OCI-LY1 (cell line): ENCODE measurements around the gene IDH1.

Source experiments
- H2AFZ ChIP-seq: fragments of 200-600 bp; sonication (generic), shearing (Covaris generic); 2 replicates; pipeline ENCODE4 v1.6.0; 2014; ENCODE audit warnings: antibody characterized with exemption, mild to moderate bottlenecking, low read length
- H3F3A ChIP-seq: fragments of 200-600 bp; sonication (generic), shearing (Covaris generic); 2 replicates; pipeline ENCODE4 v1.6.0; 2014; ENCODE audit warnings: mild to moderate bottlenecking, antibody characterized with exemption, low read length, moderate library complexity; ENCODE audit not compliant: insufficient read depth
- H3K27ac ChIP-seq: fragments of 200-600 bp; sonication (generic); 2 replicates; pipeline ENCODE4 v1.5.1; 2014; ENCODE audit warnings: low read length, mixed run types, mild to moderate bottlenecking, low read depth; ENCODE audit not compliant: poor library complexity, severe bottlenecking
- H3K27me3 ChIP-seq: fragments of 200-600 bp; sonication (generic); 2 replicates; pipeline ENCODE4 v1.6.0; 2014; ENCODE audit warnings: antibody characterized with exemption, mild to moderate bottlenecking, low read length, moderate library complexity; ENCODE audit not compliant: insufficient read depth
- H3K36me3 ChIP-seq: fragments of 200-600 bp; sonication (generic); 2 replicates; pipeline ENCODE4 v1.6.1; 2014; ENCODE audit warnings: mild to moderate bottlenecking, antibody characterized with exemption, low read length, moderate library complexity, mixed read lengths; ENCODE audit not compliant: insufficient read depth
- H3K4me1 ChIP-seq: fragments of 200-600 bp; sonication (generic); 2 replicates; pipeline ENCODE4 v1.5.1; 2014; ENCODE audit warnings: mild to moderate bottlenecking, low read length, moderate library complexity; ENCODE audit not compliant: insufficient read depth, severe bottlenecking
- H3K4me2 ChIP-seq: fragments of 200-600 bp; sonication (generic), shearing (Covaris generic); 2 replicates; pipeline ENCODE4 v1.6.1; 2014; ENCODE audit warnings: low read length
- H3K4me3 ChIP-seq: fragments of 200-600 bp; sonication (generic); 2 replicates; pipeline ENCODE4 v1.5.1; 2014; ENCODE audit warnings: low read length, low read depth, mild to moderate bottlenecking, mixed read lengths; ENCODE audit not compliant: poor library complexity, severe bottlenecking
- H3K79me2 ChIP-seq: fragments of 200-600 bp; shearing (Covaris generic); 2 replicates; pipeline ENCODE4 v1.6.1; 2016; ENCODE audit warnings: mixed run types, low read length, mixed read lengths; ENCODE audit not compliant: insufficient read depth
- H3K9ac ChIP-seq: fragments of 200-600 bp; sonication (generic), shearing (Covaris generic); 2 replicates; pipeline ENCODE4 v1.6.1; 2014; ENCODE audit warnings: mild to moderate bottlenecking, low read length, mixed read lengths
- H3K9me2 ChIP-seq: fragments of 200-600 bp; sonication (generic), shearing (Covaris generic); 2 replicates; pipeline ENCODE4 v1.6.1; 2014; ENCODE audit warnings: low read depth, mild to moderate bottlenecking, low read length, mixed read lengths
- H3K9me3 ChIP-seq: fragments of 200-600 bp; shearing (Covaris generic); 2 replicates; pipeline ENCODE4 v1.6.1; 2014; ENCODE audit warnings: low read length, mixed read lengths
- H4K20me1 ChIP-seq: fragments of 200-600 bp; sonication (generic), shearing (Covaris generic); 2 replicates; pipeline ENCODE4 v1.6.0; 2016; ENCODE audit warnings: mild to moderate bottlenecking, low read length; ENCODE audit not compliant: insufficient read depth
- EZH2 ChIP-seq: fragments of 200-600 bp; sonication (generic), shearing (Covaris generic); IDR thresholded peaks from 2 replicates; pipeline ENCODE4 v1.8.0; 2017; ENCODE audit warnings: borderline replicate concordance, mixed run types, mild to moderate bottlenecking, antibody characterized with exemption, low read length, moderate library complexity, mixed read lengths
- TF ChIP-seq, protein P1 (sequence below): fragments of 200-600 bp; sonication (generic), shearing (Covaris generic); IDR thresholded peaks from 2 replicates; pipeline ENCODE4 v1.5.1; 2017; ENCODE audit warnings: mild to moderate bottlenecking, antibody characterized with exemption, low read length, moderate library complexity, mixed read lengths

The IDH1 gene

DNA sequence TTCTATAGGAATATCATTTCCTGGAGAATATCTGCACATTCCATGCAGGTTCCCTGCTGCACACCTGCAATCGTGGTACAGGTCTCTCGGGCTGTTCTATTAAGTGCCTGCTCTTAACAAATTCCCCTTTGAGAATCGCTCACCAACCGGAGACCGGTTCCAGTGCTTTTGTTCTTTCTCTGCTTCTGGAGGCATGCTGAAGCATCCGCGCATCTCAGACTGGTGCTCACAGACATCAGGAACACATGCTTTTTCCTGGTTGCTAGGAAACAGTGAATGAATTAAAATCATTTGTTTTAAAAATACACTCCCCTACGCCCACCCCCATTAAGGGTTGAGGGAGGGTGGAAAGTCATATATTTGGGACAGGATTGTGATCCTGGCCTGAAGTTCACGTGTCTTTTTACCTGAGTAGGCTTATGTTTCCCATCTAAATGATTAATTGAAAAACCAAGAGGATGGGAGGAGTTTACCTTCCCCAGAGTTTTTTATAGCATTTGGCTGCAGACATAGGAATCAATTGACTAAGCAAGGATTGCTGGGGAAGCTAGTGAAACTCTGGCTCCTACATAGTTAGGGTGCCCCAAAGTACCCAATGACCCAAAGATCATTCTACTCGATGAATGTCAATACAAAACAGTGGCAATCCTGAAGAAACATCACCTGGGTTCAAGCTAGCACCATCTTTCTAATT, 64.9 kb downstream of the IDH1 start, which contains the start of gene C2orf80:
C2orf80 (minus strand) TSS at position 221 of the 694 bp plus-strand sequence. CDS start 3,044 bp downstream, outside the sequence.
- Histone ChIP-seq H3K27me3 (no peaks in the 10 kb centered on the region), H3K4me2 (no peak within 1 kb of the TSS), H3K4me1 (no peaks in the 10 kb centered on the region), H4K20me1 (no peaks in the 10 kb centered on the region), H2AFZ (no peak within 1 kb of the TSS), H3K9ac (no peak within 1 kb of the TSS), H3K79me2 (no peaks in the 10 kb centered on the region), H3K27ac (no peak within 1 kb of the TSS), H3K36me3 (no peaks in the 10 kb centered on the region), H3K9me2 (no peaks in the 10 kb centered on the region), H3K4me3 (no peak within 1 kb of the TSS), H3K9me3 (no peaks in the 10 kb centered on the region), H3F3A (no peaks in the 10 kb centered on the region)
- TF ChIP-seq, protein P1, sequence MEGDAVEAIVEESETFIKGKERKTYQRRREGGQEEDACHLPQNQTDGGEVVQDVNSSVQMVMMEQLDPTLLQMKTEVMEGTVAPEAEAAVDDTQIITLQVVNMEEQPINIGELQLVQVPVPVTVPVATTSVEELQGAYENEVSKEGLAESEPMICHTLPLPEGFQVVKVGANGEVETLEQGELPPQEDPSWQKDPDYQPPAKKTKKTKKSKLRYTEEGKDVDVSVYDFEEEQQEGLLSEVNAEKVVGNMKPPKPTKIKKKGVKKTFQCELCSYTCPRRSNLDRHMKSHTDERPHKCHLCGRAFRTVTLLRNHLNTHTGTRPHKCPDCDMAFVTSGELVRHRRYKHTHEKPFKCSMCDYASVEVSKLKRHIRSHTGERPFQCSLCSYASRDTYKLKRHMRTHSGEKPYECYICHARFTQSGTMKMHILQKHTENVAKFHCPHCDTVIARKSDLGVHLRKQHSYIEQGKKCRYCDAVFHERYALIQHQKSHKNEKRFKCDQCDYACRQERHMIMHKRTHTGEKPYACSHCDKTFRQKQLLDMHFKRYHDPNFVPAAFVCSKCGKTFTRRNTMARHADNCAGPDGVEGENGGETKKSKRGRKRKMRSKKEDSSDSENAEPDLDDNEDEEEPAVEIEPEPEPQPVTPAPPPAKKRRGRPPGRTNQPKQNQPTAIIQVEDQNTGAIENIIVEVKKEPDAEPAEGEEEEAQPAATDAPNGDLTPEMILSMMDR, result no peak
- no peak for TF ChIP-seq EZH2

DNA sequence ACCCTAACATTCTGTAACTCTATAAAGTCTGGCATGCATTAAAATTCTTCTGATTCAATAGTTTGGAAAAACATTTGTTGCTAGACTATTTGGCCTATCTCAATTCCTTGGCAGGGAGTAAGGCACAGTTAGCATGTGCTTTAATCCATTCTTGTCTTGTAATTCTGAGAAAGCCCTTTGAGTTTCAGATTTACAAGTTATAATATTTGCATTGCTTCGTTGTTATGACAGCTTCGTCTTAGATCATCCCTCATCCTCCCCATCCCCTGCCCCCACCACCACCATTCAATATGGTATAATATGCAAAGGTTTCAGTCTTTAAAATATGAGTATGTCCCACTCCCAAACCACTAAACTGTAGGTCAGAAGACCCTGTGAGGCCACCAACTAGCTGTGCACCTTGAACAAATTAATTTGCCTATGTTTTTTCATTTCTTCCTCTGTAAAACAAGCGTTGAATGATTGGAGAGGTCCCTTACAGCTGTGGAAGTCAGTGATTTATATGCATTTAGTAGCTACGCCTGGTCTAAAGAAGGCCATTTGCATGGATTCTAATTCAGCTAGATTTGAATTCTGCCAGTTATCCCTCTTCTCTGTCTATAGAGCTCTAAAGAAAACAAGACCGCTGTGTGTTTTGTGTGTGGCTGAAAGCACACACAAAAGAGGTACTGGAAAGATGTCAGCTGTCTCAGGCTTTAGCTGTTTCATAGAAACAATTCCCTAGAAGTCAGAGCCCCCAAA, 65.6 kb downstream of the IDH1 start:
- no peaks in the 10 kb centered on the region for H3K27me3 ChIP-seq
- no peak overlapping the region for H2AFZ ChIP-seq
- no peak overlapping the region for H3K9ac ChIP-seq
- no peaks in the 10 kb centered on the region for H4K20me1 ChIP-seq
- H3K4me3 ChIP-seq, result no peak overlapping the region
- TF ChIP-seq EZH2, result no peak
- TF ChIP-seq, protein P1, result no peak
- H3K4me2 ChIP-seq, result no peak overlapping the region
- no peaks in the 10 kb centered on the region for H3K36me3 ChIP-seq
- no peaks in the 10 kb centered on the region for H3K79me2 ChIP-seq
- no peaks in the 10 kb centered on the region for H3K4me1 ChIP-seq
- H3F3A ChIP-seq, result no peaks in the 10 kb centered on the region
- H3K9me3 ChIP-seq, result no peaks in the 10 kb centered on the region
- H3K27ac ChIP-seq, result no peak overlapping the region
- H3K9me2 ChIP-seq, result no peaks in the 10 kb centered on the region

DNA sequence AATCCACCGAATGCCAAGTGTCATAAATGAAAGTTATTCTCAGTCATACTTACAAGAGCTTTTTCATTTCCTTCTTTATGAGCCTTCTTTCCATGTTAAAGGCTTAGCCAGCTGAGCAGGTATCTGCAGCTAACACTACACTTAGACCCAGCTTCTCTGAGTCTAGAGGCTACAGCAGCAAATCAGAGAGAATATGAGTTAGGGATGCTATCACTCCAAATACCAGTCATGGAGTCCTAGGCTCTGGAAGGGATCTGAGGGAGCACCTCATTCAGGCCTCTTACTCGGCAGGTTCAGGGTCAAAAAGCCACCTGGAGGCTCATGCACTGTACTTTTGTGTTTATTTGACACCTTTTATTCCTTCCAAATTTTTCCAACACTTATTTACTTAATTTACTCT, 68.0 kb downstream of the IDH1 start:
- Histone ChIP-seq H3F3A (no peaks in the 10 kb centered on the region), H3K9me3 (no peaks in the 10 kb centered on the region), H4K20me1 (no peaks in the 10 kb centered on the region), H3K27me3 (no peaks in the 10 kb centered on the region), H3K4me1 (no peaks in the 10 kb centered on the region), H3K27ac (no peak overlapping the region), H3K9ac (no peak overlapping the region), H3K9me2 (no peaks in the 10 kb centered on the region), H3K36me3 (no peaks in the 10 kb centered on the region), H3K4me2 (no peak overlapping the region), H2AFZ (no peak overlapping the region), H3K79me2 (no peaks in the 10 kb centered on the region), H3K4me3 (no peak overlapping the region)
- TF ChIP-seq, protein P1, result no peak
- no peak for TF ChIP-seq EZH2
